Measurements from ENCODE around the gene NODAL.

DNA sequence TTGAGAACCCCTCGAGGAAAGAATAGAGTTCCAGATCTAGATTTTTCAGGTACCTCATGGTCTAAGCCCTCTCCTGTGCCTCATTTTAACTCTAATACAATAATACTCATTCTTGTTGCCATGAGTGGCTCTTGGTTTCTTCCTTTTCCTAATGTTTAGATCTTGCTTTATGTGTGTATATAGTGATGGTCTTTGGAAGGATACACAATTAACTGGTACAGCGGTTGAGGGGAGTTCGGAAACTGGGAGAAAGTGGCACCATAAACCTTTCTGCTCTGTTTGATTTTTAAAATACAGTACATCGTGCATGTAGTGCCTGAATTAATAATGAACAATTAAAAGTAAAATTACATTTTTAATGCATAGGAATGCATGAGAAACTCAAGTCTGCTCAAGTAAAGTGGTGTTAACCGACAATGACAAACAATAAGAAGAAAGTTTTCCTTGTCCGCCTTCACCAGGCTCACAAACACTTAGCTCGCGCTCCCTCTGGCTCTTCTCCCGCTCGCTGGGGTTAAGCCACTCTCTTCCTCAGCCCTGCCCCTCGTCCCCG is 37.9 kb downstream of the NODAL start:
- TF ChIP-seq EZH2phosphoT487 (IDR thresholded peaks at IDR 0.05; ENCODE audit: low read length): no peak
- TF ChIP-seq, protein P1, sequence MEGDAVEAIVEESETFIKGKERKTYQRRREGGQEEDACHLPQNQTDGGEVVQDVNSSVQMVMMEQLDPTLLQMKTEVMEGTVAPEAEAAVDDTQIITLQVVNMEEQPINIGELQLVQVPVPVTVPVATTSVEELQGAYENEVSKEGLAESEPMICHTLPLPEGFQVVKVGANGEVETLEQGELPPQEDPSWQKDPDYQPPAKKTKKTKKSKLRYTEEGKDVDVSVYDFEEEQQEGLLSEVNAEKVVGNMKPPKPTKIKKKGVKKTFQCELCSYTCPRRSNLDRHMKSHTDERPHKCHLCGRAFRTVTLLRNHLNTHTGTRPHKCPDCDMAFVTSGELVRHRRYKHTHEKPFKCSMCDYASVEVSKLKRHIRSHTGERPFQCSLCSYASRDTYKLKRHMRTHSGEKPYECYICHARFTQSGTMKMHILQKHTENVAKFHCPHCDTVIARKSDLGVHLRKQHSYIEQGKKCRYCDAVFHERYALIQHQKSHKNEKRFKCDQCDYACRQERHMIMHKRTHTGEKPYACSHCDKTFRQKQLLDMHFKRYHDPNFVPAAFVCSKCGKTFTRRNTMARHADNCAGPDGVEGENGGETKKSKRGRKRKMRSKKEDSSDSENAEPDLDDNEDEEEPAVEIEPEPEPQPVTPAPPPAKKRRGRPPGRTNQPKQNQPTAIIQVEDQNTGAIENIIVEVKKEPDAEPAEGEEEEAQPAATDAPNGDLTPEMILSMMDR (IDR thresholded peaks at IDR 0.05; ENCODE audit: low read length): no peak

All from MM.1S (cell line).